ENCODE results near the gene RDH5.

Gene RDH5

GRCh38 chr12:55729819-55730818 lies 9.9 kb downstream of the RDH5 start:
- no peak for DNase-seq

DNA sequence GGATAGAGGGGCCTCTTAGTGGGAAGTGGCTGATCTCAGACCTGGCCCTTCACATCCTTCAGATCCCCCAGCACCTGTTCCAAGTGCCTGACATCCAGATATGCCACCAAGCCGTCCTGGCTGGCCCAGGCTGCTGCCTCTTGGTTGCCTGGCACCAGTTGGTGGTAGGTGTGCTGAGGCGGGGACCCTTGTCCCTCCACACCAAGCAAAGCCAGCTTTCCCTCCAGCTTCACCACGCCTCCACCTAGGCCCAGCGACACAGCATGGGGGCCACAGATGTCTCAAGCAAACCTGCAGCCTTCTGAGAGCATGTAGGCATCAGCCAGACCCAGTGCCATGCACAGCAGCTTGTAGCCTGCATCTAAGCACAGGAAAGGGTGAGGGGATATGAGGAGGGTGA lies 12.1 kb downstream of the RDH5 start:
- no peak for DNase-seq

GRCh38 chr12:55733021-55733555 lies 12.9 kb downstream of the RDH5 start:
- no peak for DNase-seq

DNA sequence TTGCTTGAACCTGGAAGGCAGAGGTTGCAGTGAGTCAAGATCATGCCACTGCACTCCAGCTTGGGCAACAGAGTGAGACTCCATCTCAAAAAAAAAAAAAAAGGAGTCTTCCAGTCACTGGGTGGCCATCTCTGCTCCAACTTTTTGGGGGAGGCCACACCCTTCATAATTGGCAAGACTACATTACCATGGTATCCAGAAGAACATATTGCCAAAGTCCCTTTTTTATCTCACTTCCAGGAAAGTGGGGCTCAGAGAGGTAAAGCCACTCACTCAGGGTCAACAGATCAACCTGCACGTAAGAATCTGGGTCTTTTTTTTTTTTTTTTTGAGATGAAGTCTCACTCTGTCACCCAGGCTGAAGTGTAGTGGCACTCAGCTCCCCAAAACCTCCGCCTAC lies 13.7 kb downstream of the RDH5 start:
- no peak for DNase-seq

DNA sequence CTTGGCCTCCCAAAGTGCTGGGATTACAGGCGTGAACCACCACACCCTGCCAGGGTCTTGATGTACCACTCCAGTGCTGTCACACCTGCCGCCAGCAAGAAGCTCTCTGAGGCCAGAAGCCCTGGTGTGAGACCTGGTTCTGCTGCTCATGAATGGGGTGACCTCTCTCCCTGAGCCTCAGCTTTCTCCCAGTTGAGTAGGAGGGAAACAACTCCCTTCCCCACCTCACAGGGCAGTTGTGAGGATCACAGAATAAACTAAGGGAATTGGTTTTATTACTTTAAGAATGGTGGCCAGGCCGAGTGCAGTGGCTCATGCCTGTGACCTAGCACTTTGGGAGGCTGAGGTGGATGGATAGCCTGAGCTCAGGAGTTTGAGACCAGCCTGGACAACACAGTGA lies 14.4 kb downstream of the RDH5 start:
- no peak for DNase-seq

DNA sequence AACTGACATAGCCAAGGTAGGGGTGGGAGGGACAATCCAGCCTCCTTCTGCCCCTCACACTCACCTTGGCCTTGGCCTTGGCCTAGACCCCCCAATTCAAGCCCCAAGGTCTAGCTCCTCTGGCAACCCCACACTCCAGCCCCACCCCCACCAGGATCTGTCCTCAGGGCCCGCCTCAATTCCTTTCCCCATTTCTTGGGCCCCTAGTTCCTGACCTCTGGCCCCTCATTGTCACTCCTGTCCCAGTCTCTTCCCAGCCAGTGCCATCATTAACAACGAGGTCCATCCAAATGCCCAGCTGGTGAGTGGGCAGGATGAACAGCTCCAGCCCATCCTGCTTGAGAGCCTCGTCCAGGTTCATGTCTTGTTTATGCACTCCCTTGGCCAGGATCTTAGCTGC lies 15.9 kb downstream of the RDH5 start:
- DNase-seq = no peak

DNA sequence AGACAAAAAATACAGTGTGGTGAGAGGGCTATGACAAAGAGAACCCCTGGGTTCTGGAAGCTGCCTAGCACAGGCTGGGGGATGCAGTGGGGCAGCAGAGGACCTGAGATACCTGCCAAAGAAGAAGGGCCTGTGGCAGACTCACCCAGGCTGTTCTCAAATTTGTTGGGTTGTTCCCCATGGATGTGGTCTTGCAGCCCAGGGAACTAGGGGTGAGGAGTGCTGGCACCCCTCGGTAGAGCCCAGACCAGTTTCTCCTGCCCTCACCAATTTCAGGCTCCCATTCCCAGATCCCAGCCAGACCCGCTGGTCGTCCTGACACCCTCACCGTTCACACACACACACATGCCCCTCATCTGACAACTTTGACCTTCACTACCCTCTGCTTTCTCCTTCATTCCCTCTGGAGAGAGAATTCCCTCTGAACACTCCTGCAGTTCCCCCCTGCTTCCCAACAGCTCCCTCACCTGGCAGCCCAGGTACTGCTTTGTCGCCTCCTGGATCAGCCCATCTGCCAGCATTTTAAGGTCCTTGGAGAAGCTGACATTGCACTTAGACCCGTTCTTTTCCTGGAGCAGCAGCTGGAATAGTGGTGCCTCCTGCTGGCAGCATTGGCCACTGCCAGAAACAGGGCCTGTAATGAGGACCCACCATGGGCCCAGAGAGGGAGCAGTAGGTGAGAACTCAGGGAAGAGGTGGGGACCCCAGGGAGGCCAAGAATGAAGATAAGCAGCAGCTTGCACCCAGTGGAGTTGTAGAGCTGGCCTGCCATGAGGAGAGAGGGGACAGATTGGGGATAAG lies 16.8 kb downstream of the RDH5 start:
- DNase-seq = peak; percentile 74

DNA sequence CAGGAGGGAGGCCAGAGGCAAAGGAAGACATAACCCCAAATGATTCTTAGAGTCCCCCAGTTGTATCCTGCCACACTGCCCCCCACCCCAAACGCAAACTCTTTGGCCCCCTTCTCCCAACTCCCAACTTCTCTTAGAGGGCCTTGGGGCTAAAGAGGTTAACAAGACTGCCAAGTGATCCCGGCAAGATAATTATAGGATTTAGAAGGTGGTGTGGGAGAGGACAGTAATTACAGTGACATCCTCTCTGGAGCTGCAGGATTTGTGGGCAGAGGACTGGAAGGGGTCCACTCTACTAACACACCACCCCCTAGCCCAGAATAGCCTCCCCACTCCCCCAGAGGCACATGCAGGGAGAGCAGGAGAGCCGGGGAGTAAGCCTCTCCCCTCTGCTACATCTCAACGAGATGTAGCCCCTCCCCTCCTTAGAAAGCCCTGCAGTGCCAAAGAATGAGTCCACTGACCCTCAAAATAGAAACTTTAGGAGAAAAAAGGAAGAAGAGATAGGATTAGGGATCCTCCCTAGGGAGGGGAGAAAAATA lies 17.5 kb downstream of the RDH5 start:
- no peak for DNase-seq

GRCh38 chr12:55738123-55739024 lies 18.2 kb downstream of the RDH5 start:
- peak; percentile 73 for DNase-seq

DNA sequence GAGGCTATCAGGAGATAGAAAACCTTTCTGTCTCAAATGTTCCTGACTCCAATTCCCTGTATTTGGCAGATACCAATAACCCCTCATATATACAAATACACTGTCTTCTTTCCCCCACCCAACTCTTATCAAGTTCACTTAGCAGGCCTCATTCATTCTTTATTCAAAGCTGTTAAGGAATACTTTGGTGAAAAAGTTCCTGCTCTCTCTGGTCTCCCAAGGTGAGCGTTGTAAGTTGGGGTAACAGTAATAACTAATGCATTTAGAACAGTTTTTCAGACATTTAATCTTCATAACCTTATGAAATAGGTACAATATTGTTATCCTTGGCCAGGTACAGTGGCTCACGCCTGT lies 18.8 kb downstream of the RDH5 start:
- DNase-seq = no peak

- no peak for DNase-seq
These were observed 21.9 kb downstream of the RDH5 start for GRCh38 chr12:55741931-55742680.

DNA sequence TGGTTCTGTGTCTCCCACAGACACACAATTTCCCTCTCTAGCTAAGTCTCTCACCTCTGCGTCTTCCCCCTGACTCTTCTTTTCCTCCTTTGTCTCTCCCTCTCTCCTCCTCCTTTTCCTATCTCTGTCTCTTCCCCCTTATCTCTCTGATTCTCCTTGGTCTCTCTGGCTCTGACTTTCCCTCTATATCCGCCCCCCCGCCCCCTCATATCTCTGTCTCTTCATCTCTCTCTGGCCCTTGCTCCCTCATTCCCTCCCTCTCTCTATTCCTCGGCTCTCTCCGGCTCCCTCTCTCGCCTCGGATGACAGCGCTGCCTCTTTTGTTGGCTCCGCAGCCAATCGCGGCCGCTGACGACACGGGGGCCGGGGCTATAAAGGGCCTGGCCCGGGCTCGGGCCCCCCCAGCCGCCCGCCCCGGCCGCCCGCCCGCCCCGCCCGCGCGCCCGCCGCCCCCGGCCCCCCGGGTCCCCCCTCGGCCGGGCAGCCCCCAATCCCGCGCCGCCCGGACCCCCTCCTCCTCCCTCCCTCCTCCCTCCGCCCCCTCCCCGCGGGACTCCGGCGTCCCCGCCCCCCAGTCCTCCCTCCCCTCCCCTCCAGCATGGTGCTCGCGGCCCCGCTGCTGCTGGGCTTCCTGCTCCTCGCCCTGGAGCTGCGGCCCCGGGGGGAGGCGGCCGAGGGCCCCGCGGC lies 22.7 kb downstream of the RDH5 start, which contains the start of gene GDF11:
TSS of gene GDF11 (plus strand) at position 404 of the 687 bp plus-strand sequence. CDS start at position 599, 195 bp downstream.
- DNase-seq = peak; percentile 72

DNA sequence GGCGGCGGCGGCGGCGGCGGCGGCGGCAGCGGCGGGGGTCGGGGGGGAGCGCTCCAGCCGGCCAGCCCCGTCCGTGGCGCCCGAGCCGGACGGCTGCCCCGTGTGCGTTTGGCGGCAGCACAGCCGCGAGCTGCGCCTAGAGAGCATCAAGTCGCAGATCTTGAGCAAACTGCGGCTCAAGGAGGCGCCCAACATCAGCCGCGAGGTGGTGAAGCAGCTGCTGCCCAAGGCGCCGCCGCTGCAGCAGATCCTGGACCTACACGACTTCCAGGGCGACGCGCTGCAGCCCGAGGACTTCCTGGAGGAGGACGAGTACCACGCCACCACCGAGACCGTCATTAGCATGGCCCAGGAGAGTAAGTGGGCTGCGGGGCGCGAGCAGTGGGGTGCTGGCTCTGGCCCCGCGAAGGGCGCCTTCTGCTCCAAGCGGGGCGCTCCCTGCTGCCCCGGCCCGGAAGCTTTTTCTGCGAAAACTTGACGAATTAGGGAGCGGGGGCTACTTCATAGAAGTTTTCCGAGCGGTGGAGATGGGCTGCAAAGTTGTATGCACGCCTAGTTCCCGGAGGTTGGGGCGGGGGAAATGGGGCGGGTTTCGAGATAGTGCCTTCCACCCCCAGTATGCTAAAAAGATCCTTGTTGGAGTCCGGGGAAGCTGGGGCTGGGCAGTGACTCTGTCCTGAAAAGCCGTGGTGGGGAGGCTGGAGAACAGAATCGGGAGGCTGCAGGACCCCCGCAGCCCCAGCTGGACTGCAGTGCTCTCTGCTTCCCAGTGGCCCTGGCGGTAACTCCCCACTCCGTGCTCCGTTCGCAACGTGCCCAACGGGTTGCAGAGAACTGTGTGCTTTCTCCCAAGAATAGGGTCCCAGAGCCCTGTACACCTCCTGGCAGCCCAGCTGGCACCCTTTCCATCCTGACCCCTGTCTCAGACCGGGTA lies 23.5 kb downstream of the RDH5 start:
- no peak for DNase-seq

DNA sequence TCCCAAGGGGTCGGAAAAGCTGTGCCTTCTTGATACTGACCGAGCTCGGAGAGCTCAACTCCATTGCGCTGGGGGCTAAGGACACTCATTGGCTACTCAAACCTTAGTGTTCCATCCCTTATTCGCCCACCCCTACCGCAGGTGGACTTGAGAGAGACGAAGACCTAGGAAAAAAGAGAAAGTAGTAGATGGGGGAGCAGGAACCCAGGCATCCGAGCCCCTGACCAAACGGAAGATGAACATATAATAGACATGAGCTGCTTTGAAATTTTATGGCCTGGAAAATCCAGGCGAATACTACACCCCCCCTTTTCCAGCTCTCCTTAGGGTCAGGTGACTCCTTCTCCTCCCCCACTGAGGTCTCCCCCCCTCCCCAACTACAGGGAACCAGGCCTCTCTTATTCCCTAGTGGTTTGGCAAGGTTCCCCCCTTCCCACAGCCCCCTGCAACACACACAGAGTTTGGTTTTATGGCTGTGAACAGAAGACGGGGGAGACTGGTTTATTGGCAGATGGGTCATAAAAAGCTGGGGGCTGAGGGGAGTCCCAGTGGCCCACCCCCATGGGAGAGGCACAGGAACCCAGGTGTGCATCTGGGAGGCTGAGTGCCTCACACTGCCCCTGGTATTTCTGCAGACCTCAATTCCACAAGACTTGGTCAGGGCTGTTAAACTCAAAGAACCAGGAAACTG lies 24.3 kb downstream of the RDH5 start:
- DNase-seq = no peak

GRCh38 chr12:55745361-55746173 lies 25.4 kb downstream of the RDH5 start:
- DNase-seq = peak; percentile 59

- no peak for DNase-seq
These were observed 26.1 kb downstream of the RDH5 start for GRCh38 chr12:55746174-55746912.

- no peak for DNase-seq
These were observed 26.7 kb downstream of the RDH5 start for GRCh38 chr12:55746913-55747231.
